H1 (cell line): Measurements from ENCODE around the gene CPE. TPM values are rescaled to one million over a fixed set of nuclear protein-coding genes. Genes with fewer than 3 reads are reported as not detected.

Experiments used
- CTCF ChIA-PET: fragments of 300-600 bp; sonication (Branson Sonifier 250); formaldehyde crosslinking; loops from one replicate; lab custom pipeline; 2021; ENCODE audit not compliant: partially characterized antibody; lab: Charles Lee
- POLR2A ChIA-PET: fragments of 300-600 bp; sonication (Branson Sonifier 250); formaldehyde crosslinking; loops from one replicate; lab custom pipeline; 2021; ENCODE audit warnings: inconsistent platforms; ENCODE audit not compliant: partially characterized antibody; lab: Charles Lee
- DNase-seq, 2 experiments: peaks; one replicate each; pipeline versions ENCODE4 v3.0.0 to v3.0.0-alpha.2; 2010 to 2022; ENCODE audit warnings: low spot score in 2 of 2, low read depth in 1 of 2, mixed read lengths in 1 of 2
- FAIRE-seq: peaks from 2 replicates; lab custom pipeline; 2011; peaks lifted over from hg19 to GRCh38; lab: Jason Lieb, UNC
- H2AFZ ChIP-seq: 2 replicates; pipeline ENCODE4 v1.8.1; 2012; ENCODE audit warnings: low read length, inconsistent platforms
- H2AK5ac ChIP-seq: 2 replicates; pipeline ENCODE4 v1.6.1; 2013; ENCODE audit warnings: low read depth, low read length
- H2BK120ac ChIP-seq: replicated peaks from 2 replicates; pipeline ENCODE3; 2013; ENCODE audit warnings: low read depth, low read length, inconsistent platforms
- H2BK12ac ChIP-seq: 2 replicates; pipeline ENCODE4 v1.6.1; 2013; ENCODE audit warnings: low read depth, low read length
- H2BK15ac ChIP-seq: 2 replicates; pipeline ENCODE4 v1.6.1; 2013; ENCODE audit warnings: low read length
- H2BK20ac ChIP-seq: 2 replicates; pipeline ENCODE4 v1.6.1; 2013; ENCODE audit warnings: low read length
- H2BK5ac ChIP-seq: 2 replicates; pipeline ENCODE4 v1.6.1; 2013; ENCODE audit warnings: low read depth, low read length
- H3K14ac ChIP-seq: 2 replicates; pipeline ENCODE4 v1.6.1; 2013; ENCODE audit warnings: inconsistent platforms; ENCODE audit not compliant: insufficient read length
- H3K18ac ChIP-seq: 2 replicates; pipeline ENCODE4 v1.6.1; 2013; ENCODE audit warnings: low read length; ENCODE audit errors: extremely low read depth
- H3K23ac ChIP-seq: 2 replicates; pipeline ENCODE4 v1.6.1; 2013; ENCODE audit warnings: inconsistent platforms; ENCODE audit not compliant: insufficient read length
- H3K23me2 ChIP-seq: 2 replicates; pipeline ENCODE4 v1.6.1; 2013; ENCODE audit warnings: low read depth, low read length
- H3K27ac ChIP-seq: 2 replicates; pipeline ENCODE4 v1.6.1; 2011; ENCODE audit warnings: low read depth, low read length, inconsistent platforms
- H3K27me3 ChIP-seq, 4 experiments: replicated peaks in 1 of 4; 1 replicate in 1 of 4; 2 replicates in 3 of 4; pipeline versions ENCODE4 v1.6.1 to v1.8.1; 2011 to 2013; ENCODE audit warnings: low read length in 3 of 4, mild to moderate bottlenecking in 3 of 4, inconsistent platforms in 2 of 4, mixed read lengths in 2 of 4, moderate library complexity in 1 of 4; ENCODE audit not compliant: control insufficient read depth in 3 of 4, insufficient read depth in 3 of 4; ENCODE audit errors: extremely low read depth in 1 of 4
- H3K36me3 ChIP-seq, 4 experiments: 2 replicates each; pipeline versions ENCODE4 v1.6.1 to v1.8.1; 2011 to 2013; ENCODE audit warnings: mild to moderate bottlenecking in 4 of 4, low read length in 3 of 4, moderate library complexity in 2 of 4, control low read depth in 1 of 4, inconsistent platforms in 1 of 4; ENCODE audit not compliant: insufficient read depth in 4 of 4, control insufficient read depth in 2 of 4
- H3K4ac ChIP-seq: replicated peaks from 2 replicates; pipeline ENCODE3; 2013; ENCODE audit warnings: low read length, low read depth, mixed read lengths, inconsistent platforms; ENCODE audit not compliant: insufficient read length
- H3K4me1 ChIP-seq, 4 experiments: replicated peaks in 1 of 4; 1 replicate in 1 of 4; 2 replicates in 3 of 4; pipeline versions ENCODE4 v1.6.1 to v1.8.1; 2011 to 2013; ENCODE audit warnings: low read length in 3 of 4, inconsistent platforms in 2 of 4, mixed read lengths in 1 of 4; ENCODE audit not compliant: insufficient read depth in 4 of 4, control insufficient read depth in 3 of 4
- H3K4me2 ChIP-seq, 2 experiments: 2 replicates each; pipeline versions ENCODE4 v1.6.1 to v1.8.1; 2011 to 2013; ENCODE audit warnings: low read depth in 2 of 2, low read length in 2 of 2, control low read depth in 1 of 2, inconsistent platforms in 1 of 2, mild to moderate bottlenecking in 1 of 2; ENCODE audit not compliant: insufficient read depth in 1 of 2
- H3K4me3 ChIP-seq, 4 experiments: fragments of 200-600, 300-600 bp in 1 of 4; sonication (generic), shearing (Covaris generic), sonication (Bioruptor Twin) in 1 of 4; 2 replicates each; pipeline versions ENCODE4 v1.5.1 to v1.8.1; 2011 to 2016; ENCODE audit warnings: low read length in 4 of 4, low read depth in 3 of 4, control low read depth in 2 of 4, inconsistent platforms in 2 of 4, mild to moderate bottlenecking in 2 of 4, mixed read lengths in 1 of 4, moderate library complexity in 1 of 4; ENCODE audit not compliant: insufficient read depth in 2 of 4; ENCODE audit errors: extremely low read depth in 1 of 4
- H3K56ac ChIP-seq: replicated peaks from 2 replicates; pipeline ENCODE3; 2013; ENCODE audit warnings: low read depth, mild to moderate bottlenecking, mixed read lengths, low read length, inconsistent platforms; ENCODE audit not compliant: insufficient read length
- H3K79me1 ChIP-seq: 2 replicates; pipeline ENCODE4 v1.6.1; 2013; ENCODE audit warnings: low read depth, low read length, control low read depth
- H3K79me2 ChIP-seq, 2 experiments: 2 replicates each; pipeline versions ENCODE4 v1.6.1 to v1.8.1; 2012 to 2013; ENCODE audit warnings: low read length in 2 of 2, mild to moderate bottlenecking in 2 of 2, inconsistent platforms in 1 of 2; ENCODE audit not compliant: insufficient read depth in 2 of 2, control insufficient read depth in 1 of 2
- H3K9ac ChIP-seq, 4 experiments: replicated peaks in 1 of 4; 1 replicate in 1 of 4; 2 replicates in 3 of 4; pipeline versions ENCODE4 v1.6.1 to v1.8.1; 2011 to 2013; ENCODE audit warnings: low read depth in 3 of 4, low read length in 3 of 4, control low read depth in 2 of 4, mild to moderate bottlenecking in 2 of 4, moderate library complexity in 2 of 4, inconsistent platforms in 1 of 4; ENCODE audit errors: extremely low read depth in 1 of 4
- H3K9me3 ChIP-seq, 2 experiments: 2 replicates each; pipeline versions ENCODE4 v1.6.1 to v1.8.1; 2012 to 2013; ENCODE audit warnings: mild to moderate bottlenecking in 2 of 2, moderate library complexity in 2 of 2, control low read depth in 1 of 2, inconsistent platforms in 1 of 2, low read depth in 1 of 2, low read length in 1 of 2, mixed read lengths in 1 of 2; ENCODE audit not compliant: insufficient read depth in 2 of 2
- H4K20me1 ChIP-seq, 2 experiments: replicated peaks in 1 of 2; 2 replicates each; pipeline versions ENCODE3 to v1.8.1; 2011 to 2013; ENCODE audit warnings: inconsistent platforms in 2 of 2, low read length in 2 of 2, mild to moderate bottlenecking in 1 of 2; ENCODE audit not compliant: insufficient read depth in 2 of 2, control insufficient read depth in 1 of 2
- H4K5ac ChIP-seq: 2 replicates; pipeline ENCODE4 v1.6.1; 2013; ENCODE audit warnings: low read length, low read depth, mixed read lengths, inconsistent platforms; ENCODE audit not compliant: insufficient read length
- H4K8ac ChIP-seq: 2 replicates; pipeline ENCODE4 v1.8.0; 2013; ENCODE audit warnings: mild to moderate bottlenecking, moderate library complexity, low read length, inconsistent platforms; ENCODE audit not compliant: insufficient read depth; ENCODE audit errors: extremely low read depth
- H4K91ac ChIP-seq: replicated peaks from 2 replicates; pipeline ENCODE3; 2013; ENCODE audit warnings: low read length, mixed read lengths, inconsistent platforms; ENCODE audit not compliant: insufficient read length
- ATF3 ChIP-seq: IDR thresholded peaks from 2 replicates; pipeline ENCODE4 v1.6.1; 2011; ENCODE audit warnings: low read depth, mild to moderate bottlenecking, low read length; ENCODE audit not compliant: insufficient read depth
- CBX8 ChIP-seq: fragments of 300-800, 300-1000 bp; sonication (generic); IDR thresholded peaks from 2 replicates; pipeline ENCODE4 v1.7.1; 2016; ENCODE audit warnings: low read depth, low read length, borderline replicate concordance
- CREB1 ChIP-seq: IDR thresholded peaks from 2 replicates; pipeline ENCODE4 v1.6.1; 2012; ENCODE audit warnings: inconsistent platforms
- CTBP2 ChIP-seq: IDR thresholded peaks from 2 replicates; pipeline ENCODE4 v1.7.0; 2011; ENCODE audit warnings: borderline replicate concordance, mild to moderate bottlenecking, moderate library complexity, mixed read lengths, low read length; ENCODE audit not compliant: insufficient read depth, insufficient read length
- EGR1 ChIP-seq: IDR thresholded peaks from 2 replicates; pipeline ENCODE4 v1.6.1; 2011; ENCODE audit warnings: low read depth, low read length, borderline replicate concordance
- EP300 ChIP-seq, 2 experiments: IDR thresholded peaks; 1 replicate in 1 of 2; 2 replicates in 1 of 2; pipeline ENCODE4 v1.6.1; 2011 to 2012; ENCODE audit warnings: low read depth in 2 of 2, low read length in 2 of 2, mild to moderate bottlenecking in 2 of 2, borderline replicate concordance in 1 of 2, inconsistent platforms in 1 of 2, moderate library complexity in 1 of 2
- MAFK ChIP-seq: IDR thresholded peaks from 2 replicates; pipeline ENCODE4 v1.6.1; 2012; ENCODE audit warnings: low read depth, mild to moderate bottlenecking, improper control_type of control experiment, low read length
- NRF1 ChIP-seq: IDR thresholded peaks from 2 replicates; pipeline ENCODE4 v1.6.1; 2011; ENCODE audit warnings: mild to moderate bottlenecking, low read depth, low read length, improper control_type of control experiment
- PHF8 ChIP-seq: fragments of 200-600 bp; sonication (generic); conservative IDR thresholded peaks from 2 replicates; pipeline ENCODE4 v1.7.1; 2012; ENCODE audit warnings: low read depth, mild to moderate bottlenecking, inconsistent platforms, low read length, moderate library complexity
- POLR2AphosphoS5 ChIP-seq: IDR thresholded peaks from 2 replicates; pipeline ENCODE4 v1.6.1; 2011; ENCODE audit warnings: low read depth, low read length
- SIRT6 ChIP-seq: IDR thresholded peaks from one replicate; pipeline ENCODE4 v1.7.1; 2012; ENCODE audit warnings: low read length, inconsistent platforms
- SP2 ChIP-seq: IDR thresholded peaks from 2 replicates; pipeline ENCODE4 v1.6.1; 2012; ENCODE audit warnings: mild to moderate bottlenecking, low read length, inconsistent platforms
- SRF ChIP-seq: IDR thresholded peaks from 2 replicates; pipeline ENCODE4 v1.6.1; 2011; ENCODE audit warnings: mild to moderate bottlenecking, low read depth, low read length, moderate library complexity
- TAF1 ChIP-seq: IDR thresholded peaks from 2 replicates; pipeline ENCODE4 v1.6.1; 2011; ENCODE audit warnings: mild to moderate bottlenecking, low read depth, low read length
- TCF12 ChIP-seq: IDR thresholded peaks from 2 replicates; pipeline ENCODE4 v1.6.1; 2011; ENCODE audit warnings: low read depth, mild to moderate bottlenecking, low read length
- WGBS, 2 experiments: shearing (Covaris generic) in 1 of 2; methylation state at CpG; one replicate each; pipeline versions ENCODE4 v1.1.6 to v1.1.7; 2013 to 2015; ENCODE audit warnings: low lambda C conversion rate in 2 of 2, mixed read lengths in 2 of 2, inconsistent platforms in 1 of 2, low coverage in 1 of 2, missing lambda C conversion rate in 1 of 2; ENCODE audit not compliant: insufficient replicate concordance in 2 of 2, insufficient coverage in 1 of 2, insufficient read length in 1 of 2; ENCODE audit errors: extremely low coverage in 1 of 2, missing lambda C conversion rate in 1 of 2; 5-methylcytosine and 5-hydroxymethylcytosine counted together
- polyA plus RNA-seq, 7 experiments: library from polyadenylated mRNA; depleted of rRNA in 3 of 7; stranded (reverse) in 5 of 7; unstranded in 2 of 7; fragments of >200 nt in 5 of 7; fragments of 200-250 nt in 2 of 7; gene quantifications; 1 replicate in 5 of 7; 2 replicates in 1 of 7; 4 replicates in 1 of 7; pipeline versions ENCODE4 v1.2.1 to v1.2.3, GENCODE V29; 2011 to 2013; ENCODE audit warnings: missing spikeins in 2 of 7, mixed read lengths in 2 of 7
- total RNA-seq: library from RNA; stranded (reverse); fragmentation: NEBNext Ultra II Directional; extraction: Animal tissue kit (Norgen Biotek cat#: 25700); gene quantifications from 2 replicates; pipeline ENCODE4 v1.2.1, GENCODE V29; 2021

The CPE gene
- total and polyA plus RNA-seq, 2 of the 8 experiments (the other 6 are each of a cell fraction or from before 2014, with no cell fraction given): 9.4 to 10.2 TPM

GRCh38 chr4:165410214-165410613, 31.4 kb downstream of the CPE start:
- no peaks in the 10 kb centered on the region for H3K79me1 ChIP-seq
- H2BK20ac ChIP-seq: no peak overlapping the region
- no peak overlapping the region for H2BK120ac ChIP-seq
- no peak overlapping the region for H4K5ac ChIP-seq
- H3K4me3 ChIP-seq: no peak overlapping the region
- no peak overlapping the region for H3K27ac ChIP-seq
- no peak overlapping the region for H3K4ac ChIP-seq
- no peak overlapping the region for H2AFZ ChIP-seq
- H2BK12ac ChIP-seq: no peak overlapping the region
- no peaks in the 10 kb centered on the region for H4K20me1 ChIP-seq
- no peak overlapping the region for H3K56ac ChIP-seq
- H3K36me3 ChIP-seq: no peaks in the 10 kb centered on the region
- no peaks in the 10 kb centered on the region for H3K9me3 ChIP-seq
- H3K18ac ChIP-seq: no peak overlapping the region
- no peak overlapping the region for H4K8ac ChIP-seq
- no peaks in the 10 kb centered on the region for H3K79me2 ChIP-seq
- no peaks in the 10 kb centered on the region for H3K27me3 ChIP-seq
- H4K91ac ChIP-seq: no peak overlapping the region
- FAIRE-seq (no peak), DNase-seq (no peak)
- H2BK5ac ChIP-seq: no peak overlapping the region
- POLR2A ChIA-PET: no interaction called here
- H3K14ac ChIP-seq: no peak overlapping the region
- H3K4me2 ChIP-seq: no peak overlapping the region
- WGBS, 2 experiments: 90% methylated on average over 2 of the region's 2 CpGs; no CpG with 5 or more reads in 1 of the 2 experiments
- H3K4me1 ChIP-seq: no peaks in the 10 kb centered on the region; a peak in 1 of 7 replicates
- H2BK15ac ChIP-seq: no peak overlapping the region
- H3K9ac ChIP-seq: no peak overlapping the region
- no peak overlapping the region for H2AK5ac ChIP-seq
- no peaks in the 10 kb centered on the region for H3K23me2 ChIP-seq
- CTCF ChIA-PET: interaction anchor here (0.7 kb wide), 1 partner anchor 298 kb away, joined by 4 read pairs; the partner anchor contains the start of gene TMEM192
- H3K23ac ChIP-seq: no peak overlapping the region
- TF ChIP-seq POLR2AphosphoS5: no peak
- no peak for TF ChIP-seq CBX8
- TF ChIP-seq CTBP2: no peak
- TF ChIP-seq NRF1: no peak
- TF ChIP-seq ATF3: no peak
- no peak for TF ChIP-seq MAFK
- TF ChIP-seq SP2: no peak
- TF ChIP-seq TAF1: no peak
- TF ChIP-seq SRF: no peak
- TF ChIP-seq PHF8: no peak
- TF ChIP-seq EP300 (IDR thresholded peaks at IDR 0.05; ENCODE audit: borderline replicate concordance in 1 of 2, low read depth in 2 of 2, low read length in 2 of 2): no peak
- TF ChIP-seq CREB1: no peak
- no peak for TF ChIP-seq SIRT6
- TF ChIP-seq EGR1: no peak
- no peak for TF ChIP-seq TCF12
